Amniotic stem cell (primary cell): ENCODE data around the gene CAMTA1.

ENCODE experiments used
- DNase-seq: peaks from one replicate; lab custom pipeline; 2025; lab: John Stamatoyannopoulos, UW

CAMTA1 gene

DNA sequence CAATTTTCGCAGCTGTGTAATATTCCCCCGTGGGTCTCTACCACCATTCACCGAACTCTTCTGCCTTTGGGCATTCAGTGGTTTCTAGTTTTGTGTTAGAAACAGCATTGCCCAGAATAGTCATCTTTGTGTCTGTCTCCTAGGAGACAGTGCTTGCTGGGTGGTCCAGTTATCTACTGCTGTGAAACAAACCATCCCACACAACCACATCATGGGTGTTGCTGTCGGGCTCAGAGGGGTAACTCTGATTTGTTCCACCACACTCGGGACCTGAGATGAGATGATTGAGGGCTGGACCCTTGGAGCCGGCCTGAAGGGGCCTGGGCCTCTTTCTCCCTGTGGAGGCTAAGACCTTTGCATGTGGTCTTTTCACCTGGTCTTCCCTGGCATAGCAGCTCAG is 558.6 kb downstream of the CAMTA1 start:
- no peak for DNase-seq

DNA sequence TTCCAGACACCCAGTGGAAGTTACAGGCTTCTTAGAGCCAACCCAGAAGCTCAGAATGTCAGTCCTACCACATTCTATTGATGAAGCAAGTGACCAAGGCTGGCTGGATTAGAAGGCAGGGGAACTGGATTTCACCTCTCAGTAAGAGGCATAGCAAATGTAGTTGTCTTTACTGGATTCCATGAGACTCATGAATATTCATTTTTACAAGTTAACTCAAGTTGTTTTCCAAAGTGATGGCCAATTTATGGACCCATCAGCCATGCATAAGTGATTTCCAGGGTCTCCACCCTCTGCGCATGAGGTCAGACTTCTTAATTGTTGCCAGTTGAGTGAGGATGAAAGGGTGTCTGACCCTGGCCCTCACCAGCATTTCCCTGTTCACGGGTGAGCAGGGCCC is 559.0 kb downstream of the CAMTA1 start:
- DNase-seq = no peak

DNA sequence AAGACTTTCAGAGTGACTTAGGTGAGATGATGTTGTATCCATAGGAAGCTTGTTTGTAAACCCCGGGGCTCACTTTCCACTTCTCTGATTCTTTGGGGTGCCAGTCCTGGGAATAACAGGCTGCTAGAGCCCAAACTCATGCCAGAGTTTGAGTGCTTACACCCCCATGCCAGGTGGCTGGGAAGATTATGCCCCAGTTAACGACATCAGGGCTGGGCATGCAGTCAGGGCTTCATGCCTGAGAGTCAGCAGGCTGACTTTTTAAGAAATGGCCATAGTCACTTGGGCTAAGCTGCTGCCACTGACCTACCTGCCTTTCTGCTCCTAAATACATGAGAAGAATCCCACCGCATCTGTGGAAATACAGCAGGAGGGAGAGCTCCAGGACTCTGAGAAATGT is 560.3 kb downstream of the CAMTA1 start:
- no peak for DNase-seq

DNA sequence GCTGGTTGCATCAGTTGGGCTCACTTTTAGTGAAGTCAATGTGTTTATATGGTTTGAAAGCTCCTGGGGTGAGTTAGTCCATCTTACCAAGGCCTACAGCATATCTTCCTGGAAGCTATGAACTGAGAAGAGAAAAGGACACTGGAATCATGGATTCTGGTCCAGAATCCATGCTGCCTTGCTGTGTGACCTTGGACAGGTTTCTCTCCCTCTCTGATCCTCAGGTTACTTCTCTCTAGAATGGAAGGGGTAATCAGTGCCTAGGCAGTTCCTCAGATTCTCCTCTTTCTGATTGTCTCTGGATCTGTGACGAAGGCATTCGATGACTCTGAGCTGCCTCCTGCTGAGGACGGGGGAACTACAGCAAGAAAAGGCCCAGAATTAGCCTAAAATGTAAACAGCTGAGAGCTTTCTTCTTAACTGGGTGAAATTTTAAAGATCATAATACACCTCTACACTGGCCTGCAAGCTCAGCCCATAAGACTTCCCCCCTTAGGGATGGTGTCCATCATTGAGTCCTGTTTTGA is 560.9 kb downstream of the CAMTA1 start:
- no peak for DNase-seq

DNA sequence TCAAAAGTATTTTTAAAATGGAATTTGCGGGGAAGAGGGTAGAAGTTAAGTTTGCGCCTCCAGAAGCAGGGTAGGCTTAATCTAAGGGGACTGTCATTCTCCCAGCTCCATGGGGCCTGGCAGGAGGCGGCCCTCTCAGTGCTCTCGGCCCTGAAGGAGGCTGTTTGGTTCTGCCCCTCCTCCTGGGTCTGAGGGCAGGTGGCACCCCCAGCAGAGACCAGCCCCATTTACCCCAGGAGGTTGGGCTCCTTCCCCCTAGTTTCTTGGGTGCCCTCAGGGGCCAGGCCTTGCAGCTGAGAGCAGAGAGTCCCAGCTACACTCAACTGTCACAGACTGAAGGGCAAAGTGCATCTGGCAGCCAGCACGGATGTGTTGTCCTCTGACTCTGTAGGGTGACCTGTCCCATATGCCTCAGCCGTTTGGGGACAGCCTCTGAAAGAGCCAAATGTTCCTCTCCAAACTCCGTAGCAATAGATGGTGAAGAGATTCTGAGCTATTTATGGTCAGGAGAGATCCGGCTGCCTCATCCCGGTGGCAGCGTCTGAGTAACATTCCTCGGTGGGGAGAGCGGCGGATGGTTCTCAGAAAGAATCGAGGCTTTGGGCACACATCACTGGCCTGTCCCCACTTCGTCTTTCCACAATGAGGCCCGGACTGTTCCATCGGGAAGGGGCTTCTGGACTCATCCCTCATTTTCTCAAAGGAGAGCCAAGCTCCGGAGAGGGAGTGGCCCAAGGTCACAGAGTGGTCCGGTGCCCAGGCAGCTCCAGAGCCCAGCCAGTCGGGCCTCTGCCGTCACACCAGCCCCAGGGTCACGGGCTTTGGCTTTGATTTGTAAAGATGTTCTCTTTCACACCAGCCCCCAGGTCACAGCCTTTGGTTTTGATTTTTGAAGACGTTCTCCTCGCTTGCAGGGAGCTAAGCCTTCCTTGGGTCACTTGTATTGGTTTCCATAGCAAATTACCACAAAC is 561.6 kb downstream of the CAMTA1 start:
- DNase-seq = no peak

DNA sequence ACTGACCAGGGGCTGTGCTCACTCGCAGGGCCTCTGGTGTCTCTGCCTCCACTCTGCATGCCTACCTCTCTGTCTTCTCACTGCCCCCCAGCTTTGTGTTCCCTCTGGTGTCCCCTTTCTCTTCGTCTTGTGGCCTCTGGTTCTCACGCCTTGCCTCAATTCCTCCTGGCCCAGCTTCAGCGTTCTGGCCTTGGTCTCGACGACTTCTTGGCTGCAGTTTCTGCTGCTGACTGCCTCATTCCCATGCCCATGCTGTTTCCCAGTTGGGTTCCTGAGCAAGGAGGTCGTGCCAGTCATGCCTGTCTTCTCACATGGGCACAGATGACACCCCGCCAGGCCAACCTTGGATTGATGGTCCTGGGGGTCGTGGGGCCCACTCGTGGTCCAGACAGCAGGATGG is 562.8 kb downstream of the CAMTA1 start:
- DNase-seq = no peak

DNA sequence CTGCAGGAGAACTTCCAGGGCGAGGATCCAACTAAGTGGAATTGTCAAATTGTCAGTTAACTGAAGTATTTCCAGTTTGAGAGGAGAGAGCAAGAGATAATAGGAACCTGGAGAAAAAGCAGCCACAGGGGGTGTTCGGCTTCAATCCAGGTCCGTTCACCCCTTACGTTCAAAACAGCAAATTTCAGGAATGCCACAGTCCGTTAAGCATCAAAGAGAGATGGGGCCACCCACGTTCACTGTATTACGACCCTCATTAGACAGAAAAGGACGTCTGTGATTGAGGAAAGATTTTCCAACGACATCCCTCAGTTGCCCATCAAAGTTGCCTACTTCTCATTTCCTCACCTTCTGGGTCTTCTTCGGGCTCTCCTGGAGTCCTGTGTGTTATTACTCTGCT is 563.3 kb downstream of the CAMTA1 start:
- no peak for DNase-seq

DNA sequence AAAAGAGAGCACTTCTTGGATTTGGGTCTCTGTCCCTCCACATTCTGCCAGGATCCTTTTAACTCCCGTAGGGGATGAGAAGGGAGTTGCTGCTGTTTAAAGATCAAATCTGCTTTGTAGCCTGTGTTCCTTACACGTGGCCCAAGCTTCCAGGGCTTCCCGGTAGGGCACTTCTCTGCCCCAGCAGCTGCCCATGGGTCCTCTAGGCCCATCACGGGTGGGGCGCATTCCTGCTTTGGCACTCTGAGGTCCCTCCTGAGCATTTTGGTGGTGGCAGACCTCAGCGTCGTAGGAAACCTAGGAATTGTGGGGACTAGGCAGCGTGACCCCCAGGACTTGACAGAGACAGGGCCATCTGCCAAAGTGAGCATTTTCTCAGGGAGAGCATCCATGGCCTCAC is 565.5 kb downstream of the CAMTA1 start:
- no peak for DNase-seq

DNA sequence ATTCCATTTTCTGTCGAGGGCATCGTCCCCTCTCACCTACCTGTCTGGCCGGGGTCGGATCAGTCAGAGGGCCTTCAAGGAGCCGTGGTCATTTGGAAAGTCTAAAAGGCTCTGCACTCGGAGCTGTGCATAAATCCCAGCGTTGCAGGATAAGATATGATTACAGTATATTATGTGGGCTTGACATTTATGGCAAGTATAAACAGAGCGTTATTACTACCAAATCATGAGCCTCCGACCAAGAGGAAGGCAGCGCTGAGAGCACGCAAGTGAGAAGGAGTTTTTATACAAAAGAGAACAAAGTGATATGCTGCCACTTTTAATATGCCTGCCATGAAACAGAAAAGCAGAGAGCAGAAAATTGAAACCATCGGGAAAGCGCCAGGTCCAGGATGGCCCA is 566.4 kb downstream of the CAMTA1 start:
- DNase-seq = no peak

DNA sequence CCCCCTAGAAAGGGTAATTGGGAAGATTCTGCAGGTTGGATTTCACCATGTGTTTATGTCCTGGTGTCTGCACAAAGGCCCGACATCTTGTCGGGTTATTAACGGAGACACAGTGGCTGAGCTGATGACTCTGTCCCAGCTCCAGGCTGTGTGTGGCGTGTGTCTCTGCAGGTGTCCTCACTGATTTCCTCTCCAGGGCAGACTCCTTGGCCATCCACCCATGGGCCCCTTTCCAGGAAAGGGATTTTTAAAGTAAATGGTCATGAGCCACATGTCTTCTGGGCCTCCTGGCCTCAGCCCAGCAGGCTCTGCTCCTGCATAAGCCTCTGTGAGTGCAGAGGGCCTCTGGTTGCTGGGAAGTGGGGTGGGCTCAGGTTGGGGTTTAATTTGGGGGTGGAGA is 567.1 kb downstream of the CAMTA1 start:
- DNase-seq = no peak

DNA sequence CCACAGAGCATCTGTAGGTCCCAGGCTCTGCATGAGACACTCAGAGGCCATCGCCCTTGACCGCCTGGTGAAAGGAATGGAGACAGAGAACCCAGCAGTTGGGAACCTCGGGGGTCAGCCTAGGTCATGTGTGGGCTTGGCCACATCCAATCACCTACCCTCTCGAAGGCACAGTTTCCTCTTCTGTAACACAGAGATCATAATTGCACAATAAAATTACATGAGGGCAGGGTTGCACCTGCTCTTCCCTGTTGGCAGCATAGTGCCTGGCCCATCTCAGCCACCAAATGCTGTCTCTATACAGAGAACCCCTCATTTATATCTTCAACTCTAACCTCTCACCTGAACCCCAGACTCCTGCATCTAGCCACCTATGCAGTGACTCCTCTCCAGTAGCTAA is 567.7 kb downstream of the CAMTA1 start:
- no peak for DNase-seq

DNA sequence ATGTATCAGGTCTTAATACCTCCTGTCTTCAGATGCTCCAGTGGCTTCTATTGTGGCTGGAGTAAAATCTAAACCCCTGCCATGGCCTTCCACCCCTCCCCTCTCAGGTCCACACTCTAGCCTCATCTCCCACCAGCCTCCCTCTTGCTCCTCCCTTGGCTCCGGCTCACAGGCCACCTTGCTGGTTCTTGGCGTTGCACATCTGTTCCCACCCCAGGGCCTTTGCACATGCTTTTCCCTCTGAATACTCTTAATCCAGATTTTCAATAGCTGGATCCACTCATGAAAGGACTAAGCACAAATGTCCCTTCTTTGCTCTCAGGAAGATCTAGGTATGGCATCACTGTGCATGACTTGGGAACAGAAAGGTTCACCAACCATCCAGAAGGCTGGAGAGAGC is 570.4 kb downstream of the CAMTA1 start:
- no peak for DNase-seq

DNA sequence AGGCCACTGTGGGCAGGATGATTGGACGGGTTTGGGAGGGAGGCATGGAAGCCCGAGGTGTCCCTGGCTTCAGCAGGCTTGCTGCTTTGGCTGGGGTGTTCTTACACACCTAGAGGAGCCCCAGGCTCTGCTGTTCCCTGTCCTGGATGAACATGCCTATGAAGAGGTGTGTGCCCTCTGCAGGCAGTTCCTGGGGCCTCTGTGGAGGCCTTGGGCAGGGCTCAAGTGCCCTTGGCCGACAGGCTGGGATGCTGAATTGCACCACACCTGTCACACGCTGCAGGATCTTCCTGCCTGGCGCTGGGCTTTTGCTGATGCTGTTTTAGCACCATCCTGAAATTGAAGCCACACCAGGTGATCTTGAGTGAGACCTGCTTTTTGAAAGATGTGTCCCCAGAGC is 570.8 kb downstream of the CAMTA1 start:
- DNase-seq = no peak

DNA sequence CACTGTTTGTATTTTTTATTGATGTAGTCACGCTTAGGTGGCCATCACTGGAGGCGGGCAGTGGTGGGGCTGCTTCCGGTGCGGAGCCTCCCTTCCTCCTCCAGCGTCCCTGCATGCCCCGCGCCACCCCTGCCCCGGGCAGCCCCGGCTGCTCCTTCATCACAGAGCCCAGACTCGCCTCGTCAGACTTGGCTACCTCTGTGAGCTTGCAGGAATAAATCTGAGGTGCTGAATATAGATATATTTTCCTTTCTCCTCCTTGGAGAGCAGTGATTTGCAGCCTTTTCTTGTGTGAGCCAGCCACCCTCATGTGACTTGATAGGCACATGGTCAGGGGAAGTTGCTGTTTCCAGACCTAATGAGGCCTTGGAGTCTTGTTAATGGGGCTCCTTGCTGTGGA is 573.2 kb downstream of the CAMTA1 start:
- DNase-seq = no peak

DNA sequence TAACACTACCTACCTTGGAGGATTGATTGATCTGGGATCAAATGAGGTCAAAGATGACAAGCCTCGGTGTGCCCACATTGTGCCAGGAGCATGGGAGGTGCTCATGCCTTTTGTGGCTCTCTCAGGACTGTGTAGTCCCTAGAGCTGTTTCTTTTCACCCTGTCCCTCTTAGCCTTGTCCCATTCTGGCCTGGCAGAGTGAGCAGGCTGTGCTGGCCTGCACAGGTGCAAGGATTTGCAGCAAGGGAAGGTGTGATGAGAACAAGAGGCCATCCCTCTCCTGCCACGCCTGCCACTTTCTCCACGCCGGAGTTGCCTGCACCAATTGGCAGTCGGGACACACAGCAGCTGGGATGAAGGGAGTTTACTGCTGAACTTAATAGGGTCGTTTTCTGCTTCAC is 575.3 kb downstream of the CAMTA1 start:
- DNase-seq = no peak

DNA sequence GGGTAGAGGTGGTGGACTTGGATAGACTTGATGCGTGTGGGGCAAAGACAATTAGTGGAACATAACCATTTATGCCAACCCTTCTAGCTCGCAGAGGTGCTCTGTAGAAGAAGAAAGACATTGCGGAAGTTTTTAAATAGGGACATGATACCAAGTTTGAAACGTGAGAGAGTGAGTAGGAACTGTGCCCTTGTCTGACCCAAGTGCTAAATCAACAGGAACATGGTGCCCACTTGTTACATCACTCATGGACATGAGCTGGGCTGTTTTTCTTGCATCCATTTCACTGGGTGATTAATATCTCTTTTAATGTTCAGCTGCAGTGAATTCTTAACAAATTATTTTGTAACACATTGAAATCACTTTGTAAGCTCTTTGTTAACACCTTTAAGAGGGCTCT is 577.7 kb downstream of the CAMTA1 start:
- DNase-seq = no peak

DNA sequence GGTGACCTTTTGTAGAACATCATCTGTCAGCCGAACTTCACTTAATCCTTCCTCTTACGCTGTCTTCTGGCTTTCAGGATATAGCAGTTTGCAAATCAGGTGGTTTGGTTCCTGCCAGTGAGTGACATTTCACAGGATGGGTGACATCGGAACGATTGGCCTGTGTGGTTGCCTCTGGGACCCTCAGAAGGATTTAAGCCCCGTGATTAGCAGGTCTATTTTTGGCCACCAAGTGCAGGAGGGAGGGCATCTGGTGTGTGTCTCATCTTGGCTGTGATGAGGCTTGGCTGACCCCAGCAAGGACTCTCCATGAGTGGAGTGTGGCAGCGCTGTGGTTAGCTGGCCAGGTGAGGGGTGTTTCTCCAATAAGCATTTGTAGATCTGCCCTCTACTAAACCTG is 578.2 kb downstream of the CAMTA1 start:
- no peak for DNase-seq

DNA sequence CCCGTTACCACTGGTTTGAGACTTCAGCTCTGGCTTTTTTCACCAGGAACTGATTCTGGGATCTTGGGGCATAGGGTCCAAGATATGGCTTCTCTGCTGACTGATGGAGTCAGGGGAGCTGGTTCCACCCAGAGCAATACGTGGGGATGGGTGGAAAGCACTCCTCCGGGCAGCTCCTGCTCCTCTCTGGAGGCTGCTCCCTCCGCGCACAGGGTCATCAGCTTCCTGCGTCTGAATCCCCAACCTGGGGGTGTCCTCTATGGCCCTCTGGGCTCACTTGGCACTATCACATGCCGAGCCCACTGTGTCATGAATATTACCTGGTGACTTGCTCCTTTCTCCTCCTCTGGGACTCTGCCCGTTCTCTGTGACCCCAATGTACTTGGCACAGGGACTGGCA is 580.5 kb downstream of the CAMTA1 start:
- DNase-seq = no peak

DNA sequence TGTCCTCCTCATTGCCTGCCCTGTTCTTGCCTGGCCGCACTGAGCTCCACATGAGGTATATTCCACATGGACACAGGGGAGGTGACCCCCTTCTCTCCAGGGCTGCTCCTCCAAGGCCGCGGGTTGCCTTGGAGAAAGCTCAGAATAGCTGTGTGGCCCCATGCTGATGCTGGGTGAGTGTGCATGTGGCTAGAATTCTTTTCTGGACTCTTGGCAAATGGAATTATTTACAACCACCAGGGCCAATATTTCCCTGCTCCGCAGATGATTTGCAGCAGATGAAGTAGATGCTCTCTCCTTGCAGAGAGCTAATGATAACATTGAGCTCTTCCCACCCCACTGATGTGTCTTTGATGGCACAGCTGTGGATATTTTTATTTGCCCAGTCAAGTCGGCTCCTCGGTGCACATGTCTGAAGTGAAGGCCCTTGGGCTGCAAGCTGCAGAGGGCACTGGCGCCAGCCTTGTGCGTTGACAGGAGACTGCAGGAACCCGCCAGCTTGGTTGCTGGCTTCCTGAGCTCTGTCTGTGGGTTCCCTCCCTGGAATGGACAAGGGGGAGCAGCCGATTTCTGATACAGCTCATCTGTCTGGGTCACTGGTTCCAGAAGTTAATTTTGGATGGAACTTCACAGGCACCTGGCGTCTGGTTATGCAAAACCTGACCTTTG is 581.2 kb downstream of the CAMTA1 start:
- DNase-seq = no peak

DNA sequence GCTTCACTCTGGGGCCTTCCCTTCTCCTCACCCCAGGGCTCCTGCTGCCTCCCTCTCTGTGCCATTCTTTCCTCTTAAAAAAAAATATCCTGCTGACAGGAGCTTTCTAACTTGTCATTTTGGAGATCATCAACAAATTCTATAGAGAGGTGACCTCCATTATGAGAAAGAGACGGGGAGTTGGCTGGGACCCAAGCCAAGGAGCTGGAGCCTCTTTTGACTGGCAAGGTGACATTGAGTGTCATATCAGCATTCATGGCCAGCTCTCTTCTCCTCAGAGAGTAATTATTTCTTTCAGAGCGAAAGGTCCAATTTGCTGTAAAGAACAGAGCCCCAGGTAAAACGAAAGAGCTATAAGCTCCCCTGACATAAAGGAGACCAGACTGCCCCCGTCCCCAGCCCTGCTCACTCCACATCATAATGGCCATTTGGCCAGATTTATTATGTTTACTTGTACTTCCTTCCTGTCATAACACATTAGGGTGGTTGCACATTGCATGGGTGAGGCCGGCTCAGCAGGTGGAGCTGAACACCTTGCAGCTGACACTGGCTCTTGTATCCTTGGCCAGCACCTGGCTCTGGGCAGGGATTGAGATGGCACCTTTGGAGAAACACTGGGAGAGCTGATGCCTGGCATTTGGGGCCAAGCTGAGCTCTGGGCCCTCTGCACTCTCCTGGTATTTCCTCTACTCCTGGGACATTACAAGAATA is 581.9 kb downstream of the CAMTA1 start:
- no peak for DNase-seq

DNA sequence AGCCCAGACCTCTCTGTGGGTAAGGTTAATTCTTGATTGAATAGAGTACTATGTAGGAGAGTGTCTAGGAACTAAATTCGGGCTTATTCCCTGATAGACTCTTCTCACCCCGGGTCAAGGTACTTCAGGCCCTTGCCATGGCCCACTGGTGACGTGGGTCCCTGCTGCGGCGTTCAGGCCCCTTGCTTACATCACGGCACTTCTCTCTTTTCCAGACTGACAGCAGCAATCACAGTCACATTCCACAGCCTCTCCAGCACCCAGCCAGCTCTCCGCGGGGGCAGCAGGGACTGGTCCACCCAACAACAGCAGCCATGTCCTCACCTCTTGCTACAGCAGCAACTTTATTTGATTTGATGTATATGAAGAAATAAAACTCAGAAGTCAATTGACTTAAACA is 584.6 kb downstream of the CAMTA1 start:
- no peak for DNase-seq

DNA sequence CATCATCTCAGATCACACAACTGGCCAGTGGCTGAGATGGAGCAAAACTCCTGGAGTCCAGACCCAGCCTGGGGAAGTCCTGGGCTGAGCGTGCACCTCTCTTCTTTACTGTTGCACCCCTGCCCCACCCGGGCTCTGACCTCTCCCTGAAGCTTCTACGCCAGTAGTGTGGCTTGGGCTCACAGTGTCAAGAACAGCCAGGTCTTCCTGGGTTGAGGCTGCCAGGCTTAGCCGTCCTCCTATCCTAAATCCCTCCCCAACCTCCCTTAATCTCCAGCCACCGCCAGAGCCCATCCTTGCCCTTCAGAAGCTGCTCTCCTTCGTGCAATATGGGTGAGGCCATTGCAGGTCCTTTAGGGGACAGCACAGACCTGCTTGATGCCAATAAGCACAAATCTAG is 586.7 kb downstream of the CAMTA1 start:
- DNase-seq = no peak
